ENCODE results near the gene COL1A1.

DNA sequence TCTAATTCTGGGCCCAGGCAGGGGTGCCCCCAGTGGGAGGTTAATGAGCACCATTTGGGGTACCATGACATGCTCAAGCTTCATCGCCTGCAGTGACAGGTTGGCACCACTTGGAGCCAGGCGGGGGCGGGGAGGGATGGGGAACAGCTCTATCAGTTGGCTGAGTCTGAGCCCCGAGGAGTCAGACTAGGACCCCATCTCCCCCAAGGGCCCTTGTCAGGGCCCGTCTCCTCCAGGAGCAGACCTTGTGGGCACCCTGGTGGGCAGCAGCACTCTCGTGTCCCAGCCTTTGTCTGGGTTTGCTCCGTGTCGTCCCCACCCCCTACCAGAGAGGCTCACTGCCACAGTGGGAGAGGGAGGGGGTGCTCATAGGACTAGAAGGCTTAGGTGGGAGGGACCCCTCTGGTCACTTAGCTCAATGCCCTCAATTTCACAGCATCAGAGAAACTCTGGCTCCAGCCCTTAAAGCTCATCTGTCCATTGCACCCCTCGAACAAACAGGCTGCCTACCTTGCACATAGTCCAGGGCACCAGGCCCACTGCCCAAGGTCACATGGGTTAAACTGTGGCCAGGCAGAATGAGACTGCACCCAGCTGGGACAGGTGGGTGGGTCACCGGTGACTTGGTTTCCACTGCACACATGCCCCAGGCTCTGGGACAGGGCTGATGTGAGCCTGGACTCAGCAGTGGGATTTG, 55.1 kb downstream of the COL1A1 start:
- TF ChIP-seq POLR2A (IDR thresholded peaks at IDR 0.05) (no peak), EP300 (IDR thresholded peaks at IDR 0.05) (no peak)
- TF ChIP-seq, protein P1, sequence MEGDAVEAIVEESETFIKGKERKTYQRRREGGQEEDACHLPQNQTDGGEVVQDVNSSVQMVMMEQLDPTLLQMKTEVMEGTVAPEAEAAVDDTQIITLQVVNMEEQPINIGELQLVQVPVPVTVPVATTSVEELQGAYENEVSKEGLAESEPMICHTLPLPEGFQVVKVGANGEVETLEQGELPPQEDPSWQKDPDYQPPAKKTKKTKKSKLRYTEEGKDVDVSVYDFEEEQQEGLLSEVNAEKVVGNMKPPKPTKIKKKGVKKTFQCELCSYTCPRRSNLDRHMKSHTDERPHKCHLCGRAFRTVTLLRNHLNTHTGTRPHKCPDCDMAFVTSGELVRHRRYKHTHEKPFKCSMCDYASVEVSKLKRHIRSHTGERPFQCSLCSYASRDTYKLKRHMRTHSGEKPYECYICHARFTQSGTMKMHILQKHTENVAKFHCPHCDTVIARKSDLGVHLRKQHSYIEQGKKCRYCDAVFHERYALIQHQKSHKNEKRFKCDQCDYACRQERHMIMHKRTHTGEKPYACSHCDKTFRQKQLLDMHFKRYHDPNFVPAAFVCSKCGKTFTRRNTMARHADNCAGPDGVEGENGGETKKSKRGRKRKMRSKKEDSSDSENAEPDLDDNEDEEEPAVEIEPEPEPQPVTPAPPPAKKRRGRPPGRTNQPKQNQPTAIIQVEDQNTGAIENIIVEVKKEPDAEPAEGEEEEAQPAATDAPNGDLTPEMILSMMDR (IDR thresholded peaks at IDR 0.05), result no peak

Measured in ovary (tissue), 3 donors.